Measurements from ENCODE around the gene GLCE.
"Not testable (repeated sequence)": the region's sequence is repeated elsewhere in the genome, so short reads cannot be mapped to it uniquely, and the experiment has no call there.

Gene GLCE

DNA sequence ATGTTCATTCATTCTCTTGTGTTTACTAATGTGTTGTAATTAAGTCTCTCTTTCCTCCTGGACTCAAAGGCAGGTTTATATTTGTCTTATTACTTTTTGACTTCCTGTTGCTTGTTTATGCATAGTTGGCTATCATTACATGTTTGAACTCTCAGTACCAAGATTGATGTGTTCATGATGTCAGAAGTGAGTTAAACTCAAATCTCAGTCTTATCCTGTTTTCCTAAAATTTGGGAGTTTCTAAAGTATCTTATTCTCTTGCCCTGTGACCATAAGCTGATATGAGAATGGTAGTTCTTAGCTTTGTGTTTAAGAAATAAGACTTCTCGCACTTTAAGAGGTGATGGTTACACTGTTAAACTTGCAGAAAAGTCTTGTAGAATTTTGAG, 5.2 kb downstream of the GLCE start:
- Histone ChIP-seq H3K4me3 (ENCODE audit: low read depth in 1 of 2, low read length in 1 of 2) (no peak overlapping the region), H3K4me1 (ENCODE audit: control insufficient read depth in 1 of 2, insufficient read depth in 1 of 2, low read depth in 1 of 2, low read length in 1 of 2) (peaks cover 12 to 16% of the 10 kb centered on the region in 2 experiments), H3K9me3 (no peaks in the 10 kb centered on the region), H3K36me3 (no peaks in the 10 kb centered on the region), H3K27ac (no peak overlapping the region), H3K27me3 (peaks cover 31% of the 10 kb centered on the region)
- TF ChIP-seq, protein P1, sequence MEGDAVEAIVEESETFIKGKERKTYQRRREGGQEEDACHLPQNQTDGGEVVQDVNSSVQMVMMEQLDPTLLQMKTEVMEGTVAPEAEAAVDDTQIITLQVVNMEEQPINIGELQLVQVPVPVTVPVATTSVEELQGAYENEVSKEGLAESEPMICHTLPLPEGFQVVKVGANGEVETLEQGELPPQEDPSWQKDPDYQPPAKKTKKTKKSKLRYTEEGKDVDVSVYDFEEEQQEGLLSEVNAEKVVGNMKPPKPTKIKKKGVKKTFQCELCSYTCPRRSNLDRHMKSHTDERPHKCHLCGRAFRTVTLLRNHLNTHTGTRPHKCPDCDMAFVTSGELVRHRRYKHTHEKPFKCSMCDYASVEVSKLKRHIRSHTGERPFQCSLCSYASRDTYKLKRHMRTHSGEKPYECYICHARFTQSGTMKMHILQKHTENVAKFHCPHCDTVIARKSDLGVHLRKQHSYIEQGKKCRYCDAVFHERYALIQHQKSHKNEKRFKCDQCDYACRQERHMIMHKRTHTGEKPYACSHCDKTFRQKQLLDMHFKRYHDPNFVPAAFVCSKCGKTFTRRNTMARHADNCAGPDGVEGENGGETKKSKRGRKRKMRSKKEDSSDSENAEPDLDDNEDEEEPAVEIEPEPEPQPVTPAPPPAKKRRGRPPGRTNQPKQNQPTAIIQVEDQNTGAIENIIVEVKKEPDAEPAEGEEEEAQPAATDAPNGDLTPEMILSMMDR (IDR thresholded peaks at IDR 0.05), result no peak

DNA sequence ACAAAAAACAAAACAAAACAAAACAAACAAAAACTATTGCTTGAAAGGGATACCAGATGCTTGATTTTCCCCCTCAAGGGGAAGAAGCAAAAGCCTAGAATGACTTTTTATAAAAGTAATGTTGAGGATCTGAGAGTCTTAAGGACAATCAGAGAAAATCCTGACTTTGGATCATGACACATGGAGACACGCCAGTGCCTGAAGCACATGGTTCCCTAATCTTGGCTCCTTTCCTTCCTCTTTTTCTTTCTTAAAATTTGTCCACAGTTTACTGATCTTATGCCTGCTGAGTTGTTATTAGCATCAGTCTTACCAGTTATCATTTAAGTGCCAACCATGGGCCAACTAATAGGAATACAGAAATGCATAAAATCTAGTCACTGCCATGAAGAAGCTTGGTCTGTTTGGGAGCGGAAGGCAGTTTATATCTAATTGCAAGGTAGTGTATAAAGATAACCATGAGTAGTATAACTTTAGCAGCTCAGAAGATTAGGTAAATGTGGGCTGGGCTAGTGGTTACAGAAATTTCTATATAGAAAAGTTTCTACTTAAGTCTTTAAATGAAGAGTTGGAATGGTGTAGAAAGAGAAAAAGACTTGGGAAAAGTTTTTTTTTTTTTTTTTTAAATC, 6.9 kb downstream of the GLCE start:
- peaks cover 14% of the 10 kb centered on the region for H3K27me3 ChIP-seq
- TF ChIP-seq, protein P1 (IDR thresholded peaks at IDR 0.05), result no peak
- no peak overlapping the region for H3K4me3 ChIP-seq (ENCODE audit: low read depth in 1 of 2, low read length in 1 of 2)
- no peak overlapping the region for H3K27ac ChIP-seq
- H3K9me3 ChIP-seq, result no peaks in the 10 kb centered on the region
- H3K4me1 ChIP-seq (ENCODE audit: control insufficient read depth in 1 of 2, insufficient read depth in 1 of 2, low read depth in 1 of 2, low read length in 1 of 2), result peaks cover 0 to 4% of the 10 kb centered on the region in 2 experiments
- no peaks in the 10 kb centered on the region for H3K36me3 ChIP-seq

DNA sequence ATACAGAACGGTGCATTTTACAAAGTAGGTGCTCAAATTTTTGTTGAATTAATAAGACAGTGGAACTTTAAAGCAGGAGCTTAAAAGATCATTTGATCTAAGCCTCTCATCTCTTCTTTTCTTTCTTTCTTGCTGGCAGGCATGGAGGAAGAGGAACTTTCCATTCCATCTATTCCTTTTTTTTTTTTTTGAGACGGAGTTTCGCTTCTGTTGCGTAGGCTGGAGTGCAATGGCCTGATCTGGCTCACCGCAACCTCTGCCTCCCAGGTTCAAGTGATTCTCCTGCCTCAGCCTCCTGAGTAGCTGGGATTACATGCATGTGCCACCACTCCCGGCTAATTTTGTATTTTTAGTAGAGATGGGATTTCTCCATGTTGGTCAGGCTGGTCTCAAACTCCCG, 7.9 kb downstream of the GLCE start:
- H3K4me3 ChIP-seq (ENCODE audit: low read depth in 1 of 2, low read length in 1 of 2); H3K27me3 ChIP-seq: not testable (repeated sequence)

GRCh38 chr15:69169540-69169939, 9.1 kb downstream of the GLCE start:
- H3K4me3 ChIP-seq (ENCODE audit: low read depth in 1 of 2, low read length in 1 of 2); H3K27ac ChIP-seq; H3K9me3 ChIP-seq; H3K36me3 ChIP-seq; H3K4me1 ChIP-seq (ENCODE audit: control insufficient read depth in 1 of 2, insufficient read depth in 1 of 2, low read depth in 1 of 2, low read length in 1 of 2); H3K27me3 ChIP-seq: not testable (repeated sequence)

More for the DNA sequence above, 7.9 kb downstream of the GLCE start:
- not testable (repeated sequence) for H3K27ac ChIP-seq; H3K9me3 ChIP-seq; H3K36me3 ChIP-seq; H3K4me1 ChIP-seq (ENCODE audit: control insufficient read depth in 1 of 2, insufficient read depth in 1 of 2, low read depth in 1 of 2, low read length in 1 of 2)

GRCh38 chr15:69170597-69170996, 10.2 kb downstream of the GLCE start:
- TF ChIP-seq, protein P1 (IDR thresholded peaks at IDR 0.05), result no peak
- H3K27me3 ChIP-seq, result no peaks in the 10 kb centered on the region
- no peaks in the 10 kb centered on the region for H3K36me3 ChIP-seq
- H3K27ac ChIP-seq, result no peak overlapping the region
- H3K9me3 ChIP-seq, result no peaks in the 10 kb centered on the region
- no peak overlapping the region for H3K4me3 ChIP-seq (ENCODE audit: low read depth in 1 of 2, low read length in 1 of 2)
- peaks cover 0 to 4% of the 10 kb centered on the region in 2 experiments for H3K4me1 ChIP-seq (ENCODE audit: control insufficient read depth in 1 of 2, insufficient read depth in 1 of 2, low read depth in 1 of 2, low read length in 1 of 2)

GRCh38 chr15:69172847-69173246, 12.4 kb downstream of the GLCE start:
- Histone ChIP-seq H3K36me3 (no peaks in the 10 kb centered on the region), H3K27me3 (no peaks in the 10 kb centered on the region), H3K27ac (no peak overlapping the region), H3K4me1 (ENCODE audit: control insufficient read depth in 1 of 2, insufficient read depth in 1 of 2, low read depth in 1 of 2, low read length in 1 of 2) (no peaks in the 10 kb centered on the region), H3K4me3 (ENCODE audit: low read depth in 1 of 2, low read length in 1 of 2) (no peak overlapping the region), H3K9me3 (no peaks in the 10 kb centered on the region)
- TF ChIP-seq, protein P1 (IDR thresholded peaks at IDR 0.05), result no peak
